Tibial nerve (tissue), 4 donors: ENCODE results near the gene COPA. TPM values are rescaled to one million over a fixed set of nuclear protein-coding genes. Genes with fewer than 3 reads are reported as not detected.

Source experiments
- DNase-seq, 2 donors: peaks; one replicate each; pipeline ENCODE4 v3.0.0-alpha.2; 2019; ENCODE audit warnings: low spot score in 2 of 2
- H3K27ac ChIP-seq, 4 donors: fragments of 200-600 bp; sonication (generic) in 3 of 4; one replicate each; pipeline ENCODE4 v1.5.1; 2017 to 2019; ENCODE audit warnings: mild to moderate bottlenecking in 1 of 4
- H3K27me3 ChIP-seq, 2 donors: fragments of 200-600 bp; sonication (generic) in 1 of 2; one replicate each; pipeline versions ENCODE4 v1.5.1 to v1.6.0; 2017 to 2019
- H3K36me3 ChIP-seq, 3 donors: fragments of 200-600 bp; sonication (generic); one replicate each; pipeline ENCODE4 v1.5.1; 2018 to 2019
- H3K4me1 ChIP-seq, 4 donors: fragments of 200-600 bp; sonication (generic) in 3 of 4; one replicate each; pipeline ENCODE4 v1.5.1; 2017 to 2019
- H3K4me3 ChIP-seq, 4 donors: fragments of 200-600 bp; sonication (generic) in 3 of 4; one replicate each; pipeline ENCODE4 v1.5.1; 2017 to 2019; ENCODE audit warnings: mild to moderate bottlenecking in 1 of 4, moderate library complexity in 1 of 4
- H3K9me3 ChIP-seq, 4 donors: fragments of 200-600 bp; sonication (generic) in 3 of 4; one replicate each; pipeline ENCODE4 v1.5.1; 2017 to 2019
- CTCF ChIP-seq, 5 experiments: fragments of 200-600 bp in 3 of 5; fragments of 450-650 bp in 2 of 5; sonication (generic) in 3 of 5; IDR thresholded peaks; one replicate each; pipeline ENCODE4 v1.5.1; 2016 to 2019; ENCODE audit warnings: antibody characterized with exemption in 5 of 5, mild to moderate bottlenecking in 3 of 5, moderate library complexity in 2 of 5
- EP300 ChIP-seq, 2 donors: sonication (generic); formaldehyde crosslinking; IDR thresholded peaks; one replicate each; pipeline ENCODE4 v1.6.1; 2017; ENCODE audit warnings: antibody characterized with exemption in 2 of 2, mild to moderate bottlenecking in 1 of 2
- POLR2A ChIP-seq, 2 donors: fragments of 450-650 bp; IDR thresholded peaks; one replicate each; pipeline ENCODE4 v1.6.1; 2017; ENCODE audit warnings: antibody characterized with exemption in 2 of 2, mild to moderate bottlenecking in 2 of 2, moderate library complexity in 2 of 2
- WGBS, 2 donors: methylation state at CpG; one replicate each; pipeline ENCODE4 v1.1.5; 2018; 5-methylcytosine and 5-hydroxymethylcytosine counted together
- total RNA-seq, 4 donors: library from RNA; depleted of rRNA; stranded (reverse); fragments of >200 nt; gene quantifications; one replicate each; pipeline ENCODE4 v1.1.0, GENCODE V29; 2016

Gene COPA
- total RNA-seq, 4 donors from 2014 or later: 92.2 to 127 (median 112) TPM

DNA sequence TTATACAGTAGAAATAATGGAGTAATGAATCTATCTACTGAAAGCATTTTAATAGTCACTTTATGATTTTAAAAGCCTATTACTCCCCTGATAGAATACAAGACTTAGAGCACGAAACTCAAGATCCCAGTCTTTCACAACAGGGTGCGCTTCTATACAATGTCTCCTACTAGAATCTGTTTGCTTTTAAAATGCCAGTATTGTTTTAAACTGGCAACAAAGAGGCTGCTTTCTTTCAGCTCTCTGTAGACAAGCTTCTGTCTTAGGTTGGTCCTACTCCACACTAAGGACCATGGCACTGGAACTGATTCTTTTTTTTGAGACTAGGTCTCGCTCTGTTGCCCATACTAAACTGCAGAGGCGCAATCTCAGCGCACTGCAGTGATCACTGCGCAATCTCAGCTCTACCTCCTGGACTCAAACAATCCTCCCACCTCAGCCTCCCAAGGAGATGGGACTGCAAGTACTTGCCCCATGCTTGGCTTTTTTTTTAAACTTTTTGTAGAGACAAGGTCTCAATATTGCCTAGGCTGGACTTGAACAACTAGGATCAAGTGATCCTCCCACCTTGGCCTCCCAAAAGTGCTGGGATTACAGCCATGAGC, 85.5 kb downstream of the COPA start:
- Histone ChIP-seq H3K36me3 (peaks cover 0 to 15% (median 0%) of the 10 kb centered on the region in 3 donors), H3K4me3 (no peak overlapping the region), H3K9me3 (no peaks in the 10 kb centered on the region), H3K4me1 (peaks cover 0 to 53% (median 22%) of the 10 kb centered on the region in 4 donors), H3K27ac (no peak overlapping the region), H3K27me3 (no peaks in the 10 kb centered on the region)
- TF ChIP-seq EP300 (IDR thresholded peaks at IDR 0.05) (no peak), CTCF (IDR thresholded peaks at IDR 0.05) (no peak), POLR2A (IDR thresholded peaks at IDR 0.05) (no peak)
- no peak for DNase-seq
- WGBS, 2 donors: 75 to 83% methylated on average over 6 of the region's 6 CpGs

GRCh38 chr1:160256396-160257046, 86.5 kb downstream of the COPA start:
- no peaks in the 10 kb centered on the region for H3K9me3 ChIP-seq
- H3K27ac ChIP-seq: peak overlapping the region in 1 of 4 donors; percentile 5
- no peaks in the 10 kb centered on the region for H3K27me3 ChIP-seq
- H3K4me3 ChIP-seq: no peak overlapping the region
- WGBS, 2 donors: 45 to 53% methylated on average over 3 of the region's 3 CpGs
- TF ChIP-seq EP300 (IDR thresholded peaks at IDR 0.05) (no peak), POLR2A (IDR thresholded peaks at IDR 0.05) (no peak), CTCF (IDR thresholded peaks at IDR 0.05) (no peak)
- peaks cover 0 to 15% (median 0%) of the 10 kb centered on the region in 3 donors for H3K36me3 ChIP-seq
- peaks cover 0 to 61% (median 22%) of the 10 kb centered on the region in 4 donors for H3K4me1 ChIP-seq
- no peak for DNase-seq

GRCh38 chr1:160255781-160256300, 87.2 kb downstream of the COPA start:
- peaks cover 0 to 61% (median 19%) of the 10 kb centered on the region in 4 donors for H3K4me1 ChIP-seq
- H3K27me3 ChIP-seq: no peaks in the 10 kb centered on the region

GRCh38 chr1:160251687-160252526, 91.1 kb downstream of the COPA start:
- Histone ChIP-seq H3K4me3 (no peak overlapping the region), H3K4me1 (peaks cover 0 to 38% (median 2%) of the 10 kb centered on the region in 4 donors), H3K36me3 (peaks cover 0 to 15% (median 0%) of the 10 kb centered on the region in 3 donors), H3K27me3 (no peaks in the 10 kb centered on the region), H3K9me3 (no peaks in the 10 kb centered on the region), H3K27ac (peak overlapping the region in 3 of 4 donors; percentile 44 to 64 (median 61))
- WGBS, 2 donors: 73 to 79% methylated on average over 5 of the region's 5 CpGs
- peak; percentile 45 to 88 (median 68) for TF ChIP-seq CTCF (IDR thresholded peaks at IDR 0.05)
- no peak for TF ChIP-seq POLR2A (IDR thresholded peaks at IDR 0.05)
- no peak for TF ChIP-seq EP300 (IDR thresholded peaks at IDR 0.05)
- DNase-seq: peak; percentile 43 to 72

More at GRCh38 chr1:160255781-160256300, 87.2 kb downstream of the COPA start:
- peaks cover 0 to 15% (median 0%) of the 10 kb centered on the region in 3 donors for H3K36me3 ChIP-seq
- TF ChIP-seq POLR2A (IDR thresholded peaks at IDR 0.05) (no peak), EP300 (IDR thresholded peaks at IDR 0.05) (no peak), CTCF (IDR thresholded peaks at IDR 0.05) (no peak)
- no peaks in the 10 kb centered on the region for H3K9me3 ChIP-seq
- no peak for DNase-seq
- 79% methylated on average over 4 of the region's 4 CpGs for WGBS, 2 donors
- H3K27ac ChIP-seq: no peak overlapping the region
- H3K4me3 ChIP-seq: no peak overlapping the region
